ENCODE data around the gene DNAJC17.

DNA sequence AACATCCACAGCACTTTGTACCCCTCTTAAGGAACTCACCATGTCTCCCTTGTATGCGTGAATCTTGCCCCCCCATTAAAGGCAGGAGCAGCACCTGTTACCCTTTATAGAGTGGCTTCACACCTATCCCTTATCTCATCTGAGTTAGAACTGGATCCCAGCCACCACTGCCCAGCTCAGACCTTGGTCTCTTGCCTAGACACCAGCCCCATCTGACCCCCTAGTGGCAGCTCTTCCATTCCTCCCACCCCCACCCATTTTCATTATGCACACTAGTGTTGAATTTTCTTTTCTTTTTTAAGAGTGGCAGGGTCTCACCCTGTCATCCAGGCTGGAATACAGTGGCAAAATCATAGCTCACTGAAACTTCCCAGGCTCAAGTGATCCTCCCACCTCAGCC, 3.6 kb downstream of the DNAJC17 start:
- TF ChIP-seq, protein P1, sequence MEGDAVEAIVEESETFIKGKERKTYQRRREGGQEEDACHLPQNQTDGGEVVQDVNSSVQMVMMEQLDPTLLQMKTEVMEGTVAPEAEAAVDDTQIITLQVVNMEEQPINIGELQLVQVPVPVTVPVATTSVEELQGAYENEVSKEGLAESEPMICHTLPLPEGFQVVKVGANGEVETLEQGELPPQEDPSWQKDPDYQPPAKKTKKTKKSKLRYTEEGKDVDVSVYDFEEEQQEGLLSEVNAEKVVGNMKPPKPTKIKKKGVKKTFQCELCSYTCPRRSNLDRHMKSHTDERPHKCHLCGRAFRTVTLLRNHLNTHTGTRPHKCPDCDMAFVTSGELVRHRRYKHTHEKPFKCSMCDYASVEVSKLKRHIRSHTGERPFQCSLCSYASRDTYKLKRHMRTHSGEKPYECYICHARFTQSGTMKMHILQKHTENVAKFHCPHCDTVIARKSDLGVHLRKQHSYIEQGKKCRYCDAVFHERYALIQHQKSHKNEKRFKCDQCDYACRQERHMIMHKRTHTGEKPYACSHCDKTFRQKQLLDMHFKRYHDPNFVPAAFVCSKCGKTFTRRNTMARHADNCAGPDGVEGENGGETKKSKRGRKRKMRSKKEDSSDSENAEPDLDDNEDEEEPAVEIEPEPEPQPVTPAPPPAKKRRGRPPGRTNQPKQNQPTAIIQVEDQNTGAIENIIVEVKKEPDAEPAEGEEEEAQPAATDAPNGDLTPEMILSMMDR (IDR thresholded peaks at IDR 0.05): no peak
- TF ChIP-seq POLR2A (IDR thresholded peaks at IDR 0.05): no peak
